HG03039 (cell line): ENCODE data around the gene PCSK1.
"Not testable (repeated sequence)": the region's sequence is repeated elsewhere in the genome, so short reads cannot be mapped to it uniquely, and the experiment has no call there.

Source experiments
- ATAC-seq: cut with Tn5 transposase; IDR thresholded peaks from one replicate; pipeline ENCODE4 v1.9.1; 2021; ENCODE audit warnings: mild to moderate bottlenecking, moderate library complexity; ENCODE audit not compliant: unreplicated experiment

PCSK1 gene

DNA sequence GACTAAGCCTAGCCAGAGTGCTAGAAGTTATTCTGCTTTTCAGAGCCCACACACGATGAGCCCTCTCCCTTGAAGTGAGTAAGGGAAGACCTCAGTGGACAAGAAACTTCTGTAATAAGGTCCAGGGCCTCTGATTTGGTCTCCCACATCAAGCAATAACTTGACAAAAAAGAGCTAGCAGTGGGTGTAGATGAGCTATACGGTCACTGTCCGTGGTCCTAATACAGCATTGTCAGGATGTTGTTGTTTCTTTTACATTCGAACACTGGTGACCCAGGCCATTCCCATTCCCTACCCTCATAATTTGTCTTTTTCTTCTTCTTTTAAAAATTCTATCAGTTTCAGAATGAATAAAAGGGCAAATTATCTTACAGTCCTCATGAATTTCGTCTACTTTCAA lies 5.2 kb downstream of the PCSK1 start:
- ATAC-seq: no peak

DNA sequence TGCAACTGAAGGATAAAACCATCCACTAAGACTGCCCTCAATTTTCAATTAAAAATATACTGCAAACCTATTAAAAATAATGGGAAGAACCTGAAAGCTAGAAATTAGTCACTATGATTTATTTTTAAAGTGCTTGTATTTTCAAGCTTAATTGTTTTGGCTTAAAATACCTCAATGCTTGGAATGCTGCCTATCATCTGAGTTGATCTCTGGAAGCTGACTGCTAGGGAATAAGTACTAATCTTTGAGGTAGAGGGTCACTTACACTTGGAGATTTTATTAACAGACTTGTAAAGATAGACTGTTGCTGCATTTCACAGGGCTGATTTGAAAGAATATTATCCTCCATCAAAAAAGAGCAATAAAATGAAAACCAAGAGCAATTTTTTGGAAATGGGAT lies 6.2 kb downstream of the PCSK1 start:
- ATAC-seq: no peak

DNA sequence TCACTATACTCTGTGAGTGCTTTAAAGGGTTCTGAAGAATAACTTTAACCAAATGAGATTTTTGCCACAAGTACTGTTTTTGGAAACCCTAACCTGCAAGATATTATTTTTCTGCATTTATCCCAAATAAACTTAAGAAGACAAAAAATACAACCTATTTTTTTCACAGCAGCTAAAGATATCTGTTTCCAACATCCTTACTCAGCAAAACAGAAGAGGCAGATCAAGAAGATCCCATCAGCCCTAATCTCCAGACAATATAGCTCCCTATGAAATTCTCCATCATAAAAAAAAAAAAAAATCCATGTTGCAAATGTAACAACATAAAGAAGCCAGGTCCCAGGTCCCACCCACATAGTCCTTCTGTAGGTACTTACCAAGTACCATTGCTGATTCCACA lies 7.6 kb downstream of the PCSK1 start:
- no peak for ATAC-seq

DNA sequence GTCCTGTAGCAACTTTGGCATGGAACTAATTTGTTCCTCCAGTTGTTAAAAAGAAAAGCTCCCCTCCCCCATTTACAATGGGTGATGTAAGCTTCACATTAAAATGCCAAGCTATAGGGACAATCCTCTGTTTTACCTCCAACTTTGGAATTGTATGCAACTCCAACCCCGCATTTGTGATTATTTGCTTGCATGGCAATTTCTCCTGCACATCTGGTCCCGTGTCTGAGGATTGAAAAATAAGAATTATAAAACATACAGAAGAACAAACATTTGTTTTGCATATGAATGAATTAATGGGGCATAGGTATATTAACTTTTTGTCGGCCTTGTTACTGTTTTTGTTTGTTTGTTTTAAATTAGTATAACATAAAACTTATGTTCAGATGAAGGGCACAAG lies 17.2 kb downstream of the PCSK1 start:
- ATAC-seq: no peak

DNA sequence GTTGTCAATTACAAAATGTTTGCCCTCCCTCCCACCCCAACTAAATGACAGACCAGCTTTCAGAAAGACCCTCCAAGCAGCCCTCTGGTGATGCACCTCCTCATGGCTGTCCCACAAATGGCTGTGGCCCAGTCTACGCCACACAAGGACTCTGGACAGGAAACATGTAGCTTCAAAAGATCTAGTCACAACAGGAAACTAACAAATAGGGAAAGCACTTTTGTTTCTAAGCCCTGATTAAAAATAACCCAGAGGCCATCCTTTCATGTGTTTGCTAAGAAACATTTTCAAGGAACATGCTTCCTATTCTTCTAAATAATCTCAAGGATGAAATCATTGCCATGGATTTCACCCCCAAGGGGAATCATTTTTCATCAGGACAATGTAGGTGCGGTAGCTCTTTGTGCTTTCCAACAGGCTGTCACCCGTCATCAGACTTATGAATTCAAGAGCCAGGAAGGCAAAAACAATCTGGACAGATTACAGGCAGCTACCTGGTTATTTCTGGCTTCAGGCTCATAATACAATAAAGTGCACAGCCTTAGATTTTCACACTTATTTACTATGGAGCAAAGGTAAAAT lies 20.1 kb downstream of the PCSK1 start:
- no peak for ATAC-seq

DNA sequence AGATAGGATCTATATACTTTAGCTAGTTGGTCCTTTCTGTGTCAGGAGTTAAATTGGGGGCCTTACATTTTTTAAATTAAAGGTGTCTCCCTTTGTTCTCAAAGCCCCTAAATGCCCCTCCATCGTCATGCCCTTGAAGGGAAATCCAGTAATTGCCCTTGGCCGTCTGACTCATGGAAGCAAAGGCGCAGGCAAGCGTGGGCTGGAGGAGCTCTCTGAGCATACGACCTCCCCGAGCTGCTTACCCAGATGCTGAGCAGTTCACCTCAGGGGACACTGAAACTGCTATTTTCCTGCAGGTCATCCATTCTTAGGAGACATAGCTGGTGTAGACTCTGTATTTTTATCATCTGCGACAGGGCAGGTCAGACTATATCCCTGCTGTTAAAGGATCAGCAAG lies 23.0 kb downstream of the PCSK1 start:
- no peak for ATAC-seq

DNA sequence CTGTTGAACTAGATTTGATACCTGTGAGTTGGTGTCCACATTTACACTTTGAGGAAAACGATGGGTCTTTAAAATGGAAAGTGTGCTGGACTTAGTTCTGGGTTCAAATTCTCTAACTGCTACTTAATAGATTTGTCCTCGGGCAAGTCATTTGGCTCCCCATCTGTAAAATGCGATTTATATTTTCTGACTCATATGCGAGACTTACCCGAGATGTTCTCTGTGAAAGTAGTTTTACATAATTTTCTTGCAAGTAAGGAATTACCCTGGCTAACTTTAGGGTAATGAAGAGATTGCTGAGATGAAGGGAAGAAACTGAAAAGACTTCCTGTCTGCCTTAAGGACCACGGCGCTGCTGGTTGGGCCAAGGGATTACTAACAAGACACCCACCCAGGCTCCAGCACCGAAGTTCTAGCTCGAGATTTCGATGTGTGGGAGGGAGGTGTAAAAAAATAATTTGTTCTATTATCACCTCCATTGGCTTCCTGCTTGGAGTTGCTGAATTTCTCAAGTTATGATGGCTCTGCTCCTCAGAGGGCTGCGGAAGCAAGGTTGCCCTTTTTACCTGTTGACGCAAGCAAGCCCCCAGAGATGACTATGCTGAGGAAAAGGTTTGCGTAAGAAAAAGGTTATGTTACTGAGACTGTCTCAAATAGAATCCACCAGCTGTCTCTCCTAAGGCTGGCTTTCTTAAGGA lies 24.1 kb downstream of the PCSK1 start:
- ATAC-seq: no peak

DNA sequence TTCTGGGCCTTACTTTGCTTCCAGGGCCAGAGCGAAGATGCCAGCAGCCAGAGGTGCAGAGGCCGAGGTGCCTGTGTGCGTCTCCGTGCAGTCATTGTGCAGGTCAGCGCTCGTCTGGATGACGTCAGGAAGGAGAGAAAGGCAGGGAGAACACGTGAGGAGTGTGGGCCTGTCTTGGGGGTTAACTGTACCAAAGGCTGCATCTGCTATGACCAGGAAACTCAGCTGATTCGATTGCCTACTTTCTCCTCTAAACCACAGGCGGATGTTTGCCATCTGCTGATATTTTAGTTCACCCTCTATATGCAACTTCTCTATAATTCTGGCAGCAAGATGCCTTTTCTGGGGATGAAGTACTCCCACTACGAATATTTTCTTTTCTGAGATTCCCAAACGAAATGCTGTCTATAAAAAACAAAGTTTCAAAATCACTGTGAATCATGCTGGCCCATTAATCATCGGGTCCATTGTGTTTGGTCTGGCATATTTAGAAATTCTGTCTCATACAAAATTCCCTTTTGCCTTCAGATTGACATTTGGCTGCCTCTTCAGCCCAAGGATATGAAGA lies 24.8 kb downstream of the PCSK1 start:
- no peak for ATAC-seq

DNA sequence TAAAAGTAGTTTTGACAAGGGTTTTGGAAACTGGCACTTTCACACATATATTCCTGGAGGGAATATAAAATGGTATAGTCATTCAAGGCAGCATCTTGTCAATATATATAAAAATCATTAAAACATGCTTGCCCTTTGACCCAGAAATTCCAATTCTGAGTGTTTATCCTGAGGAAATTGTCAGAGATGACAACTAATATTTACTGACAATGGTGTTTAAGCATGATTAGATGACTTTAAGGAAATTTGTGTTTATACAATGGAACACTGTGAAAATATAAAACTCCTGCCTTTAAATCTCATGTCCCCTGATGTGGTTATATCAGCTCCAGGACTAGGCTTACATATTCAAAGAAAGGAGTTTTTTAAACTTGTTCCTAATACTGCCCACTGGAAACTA lies 25.6 kb downstream of the PCSK1 start:
- no peak for ATAC-seq

DNA sequence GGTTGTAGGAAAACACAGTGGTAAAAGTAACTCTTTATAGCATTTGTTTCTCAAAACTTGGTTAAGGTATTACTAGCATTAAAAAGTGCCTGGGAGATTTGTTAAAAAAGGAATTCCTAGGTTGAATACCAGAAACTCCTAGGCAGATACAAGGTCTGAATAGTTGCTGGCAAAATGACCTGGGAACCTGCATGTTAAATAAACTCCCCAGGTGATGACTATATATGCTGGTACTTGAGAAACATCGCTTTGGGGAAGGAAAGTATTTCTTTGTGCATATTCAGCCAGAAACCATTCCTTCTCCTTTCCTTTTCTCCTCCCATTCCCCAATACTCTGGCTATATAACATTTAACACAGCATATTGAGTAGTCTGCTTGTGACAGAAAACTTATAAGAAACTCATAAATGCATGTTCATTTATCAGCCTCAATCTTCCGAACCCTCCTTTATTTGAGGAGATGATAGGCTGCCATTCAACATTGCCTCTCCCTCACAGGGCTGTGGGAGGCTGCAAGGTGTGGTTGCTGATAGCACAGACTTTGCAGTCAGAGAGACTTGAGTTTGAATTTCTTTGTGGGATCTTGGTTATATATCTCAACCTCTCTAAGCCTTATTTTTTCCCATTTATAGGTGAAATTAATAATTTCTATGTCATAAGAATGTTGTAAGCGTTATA lies 28.7 kb downstream of the PCSK1 start:
- ATAC-seq: no peak

DNA sequence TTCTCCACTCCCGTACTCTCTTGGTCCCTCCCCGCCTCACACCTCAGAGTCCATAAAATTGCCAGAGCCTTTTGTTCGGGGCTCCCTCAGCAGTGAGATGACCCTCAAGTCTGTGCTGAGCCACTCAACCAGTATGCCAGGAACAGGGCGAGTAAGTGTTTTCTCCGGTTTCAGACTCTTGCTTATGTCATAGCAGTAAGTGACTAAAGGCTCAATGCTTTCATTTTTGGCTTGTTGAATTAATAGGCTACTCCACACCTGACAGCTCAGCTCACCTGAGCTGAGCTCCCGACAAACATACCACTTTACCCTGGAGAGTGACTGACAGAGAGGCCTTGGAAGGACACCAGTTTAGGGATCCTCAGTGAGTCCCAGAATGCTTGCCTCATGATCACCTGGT lies 30.5 kb downstream of the PCSK1 start:
- no peak for ATAC-seq

DNA sequence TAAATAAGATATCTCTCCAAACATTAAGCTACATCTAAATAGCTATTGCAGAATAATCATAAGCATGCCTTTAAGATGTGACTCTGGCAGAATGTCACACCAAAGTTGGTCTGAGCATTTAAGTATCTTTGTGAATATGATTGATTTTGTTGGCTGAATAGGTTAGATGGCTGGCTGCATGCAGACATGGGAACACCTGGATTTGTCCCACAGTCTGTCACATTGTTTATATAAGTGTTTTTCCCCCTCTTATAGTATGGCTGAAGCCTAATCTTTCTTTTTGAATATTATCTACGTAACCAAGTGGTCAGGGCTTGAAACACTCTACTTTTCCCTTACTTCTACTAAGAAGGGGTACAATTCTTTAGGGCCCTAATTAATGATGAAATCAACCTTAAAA lies 36.2 kb downstream of the PCSK1 start:
- ATAC-seq: no peak

DNA sequence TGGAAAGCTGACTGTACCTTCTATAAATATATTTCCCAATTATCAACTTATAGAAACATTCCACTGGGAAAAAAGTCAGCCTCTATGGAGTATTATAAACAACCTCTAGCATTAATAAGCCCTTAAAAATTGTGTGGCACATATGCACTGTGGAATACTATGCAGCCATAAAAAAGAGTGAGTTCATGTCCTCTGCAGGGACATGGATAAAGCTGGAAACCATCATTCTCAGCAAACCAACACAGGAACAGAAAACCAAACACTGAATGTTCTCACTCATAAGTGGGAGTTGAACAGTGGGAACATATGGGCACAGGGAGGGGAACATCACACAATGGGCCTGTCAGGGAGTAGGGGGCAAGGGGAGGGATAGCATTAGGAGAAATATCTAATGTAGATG lies 37.8 kb downstream of the PCSK1 start:
- ATAC-seq: not testable (repeated sequence)

DNA sequence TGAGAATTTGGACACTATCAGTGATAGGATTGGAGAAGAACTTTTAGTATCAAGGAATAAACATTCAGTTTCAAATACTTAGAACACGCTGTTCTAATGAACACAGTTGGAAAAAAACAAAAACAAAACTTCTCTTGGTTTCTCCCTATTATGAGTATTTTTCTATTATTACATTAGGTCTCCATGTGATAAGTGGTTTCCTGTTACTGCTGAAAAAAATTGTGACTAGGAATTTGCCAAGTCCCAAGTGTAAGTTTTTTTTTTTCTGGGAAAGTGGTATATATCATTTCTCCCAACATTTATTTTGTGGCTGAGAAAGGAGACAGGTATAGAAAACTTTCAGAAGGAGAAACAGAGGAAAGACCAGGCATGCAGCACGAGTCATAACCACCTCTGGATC lies 41.1 kb downstream of the PCSK1 start:
- ATAC-seq: no peak

DNA sequence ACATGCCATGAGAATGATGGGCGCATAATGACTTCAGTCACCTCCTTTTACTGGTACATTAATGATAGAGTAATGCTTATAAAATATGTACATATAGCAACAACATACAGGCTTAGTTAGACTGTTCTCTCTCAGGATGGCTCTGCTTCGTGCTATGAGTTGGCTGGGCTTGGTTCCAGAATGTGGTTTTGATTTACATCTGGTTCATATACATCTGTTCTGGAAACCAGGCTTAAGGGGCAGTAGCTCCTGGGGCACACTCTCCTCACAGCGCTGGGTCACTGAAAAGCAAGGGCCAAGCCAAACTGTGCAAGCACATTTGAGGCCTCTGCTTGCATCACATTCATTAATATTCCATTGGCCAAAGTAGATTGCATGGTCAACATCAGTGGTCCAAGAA lies 44.9 kb downstream of the PCSK1 start:
- no peak for ATAC-seq

DNA sequence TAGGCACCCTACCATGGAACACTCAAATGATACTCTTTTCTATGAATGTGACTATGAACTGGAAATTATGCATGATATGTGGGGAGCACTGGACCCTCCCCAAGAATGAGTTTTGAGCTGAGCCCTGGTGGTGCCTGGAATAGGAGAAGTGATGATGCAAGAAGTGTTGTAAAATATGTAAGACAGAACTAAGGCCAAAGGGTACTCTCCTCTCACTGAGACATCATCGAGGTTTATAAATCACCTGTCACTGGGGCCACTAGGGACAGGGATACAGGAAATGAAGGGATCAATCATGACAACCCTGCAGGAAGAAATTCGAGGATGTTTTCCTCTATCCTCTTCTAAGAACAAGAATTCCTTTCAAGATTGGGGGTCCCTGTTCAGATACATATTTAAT lies 45.4 kb downstream of the PCSK1 start:
- no peak for ATAC-seq

DNA sequence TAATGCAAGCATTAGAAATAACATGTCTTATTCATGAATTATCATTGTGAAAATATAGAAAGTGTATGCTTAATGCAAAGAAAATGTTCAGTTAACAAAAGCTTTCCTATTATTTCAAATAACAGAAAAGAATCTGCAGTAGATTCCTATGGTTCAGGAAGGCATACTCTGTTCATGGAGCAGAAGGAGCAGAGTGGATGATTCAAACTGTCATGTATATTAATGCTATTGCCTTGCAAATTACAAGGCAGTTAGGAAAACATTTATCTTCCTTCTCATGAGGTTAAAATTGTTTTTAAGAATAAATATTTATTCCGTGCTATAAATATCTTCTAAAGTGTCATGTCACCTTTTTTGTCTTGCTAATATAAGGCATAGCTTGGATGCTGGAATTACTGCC lies 47.5 kb downstream of the PCSK1 start:
- no peak for ATAC-seq

DNA sequence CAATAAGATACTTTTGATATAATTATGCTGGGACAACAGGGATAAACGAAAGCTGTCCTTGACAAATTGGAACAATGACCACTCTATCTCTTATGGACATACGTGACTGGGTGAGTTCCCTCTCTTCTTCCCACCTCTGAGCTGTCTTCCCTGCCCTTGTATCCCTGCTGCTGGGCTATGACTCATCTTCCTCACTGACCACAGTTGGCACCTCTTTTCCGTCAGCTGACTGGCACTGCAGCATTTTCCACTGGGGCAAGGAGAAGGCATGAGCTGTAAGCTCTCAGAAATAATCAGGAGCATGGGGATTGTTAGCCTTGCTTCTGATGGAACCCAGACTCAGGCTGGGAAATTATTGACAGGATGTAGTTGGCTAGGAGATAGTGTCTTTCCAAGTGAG lies 48.7 kb downstream of the PCSK1 start:
- no peak for ATAC-seq

DNA sequence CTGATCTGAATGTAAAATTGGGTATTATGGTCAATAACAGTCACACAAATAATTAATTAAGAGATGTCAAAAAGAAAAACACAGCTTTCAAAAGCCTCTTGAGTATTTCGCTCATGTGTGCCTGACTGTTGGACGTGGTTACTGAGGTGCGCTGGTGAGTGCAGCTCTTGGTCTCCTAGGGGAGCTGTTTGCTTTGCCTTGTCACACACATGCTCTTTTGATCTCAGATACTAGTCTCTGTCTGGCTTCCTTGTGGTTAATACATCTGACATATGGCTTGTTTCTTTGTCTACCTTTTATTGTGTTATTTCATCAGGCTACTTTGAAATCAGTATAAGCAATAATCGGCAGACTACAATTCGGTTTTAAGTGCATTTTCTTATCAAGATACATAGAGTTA lies 51.5 kb downstream of the PCSK1 start:
- ATAC-seq: no peak

DNA sequence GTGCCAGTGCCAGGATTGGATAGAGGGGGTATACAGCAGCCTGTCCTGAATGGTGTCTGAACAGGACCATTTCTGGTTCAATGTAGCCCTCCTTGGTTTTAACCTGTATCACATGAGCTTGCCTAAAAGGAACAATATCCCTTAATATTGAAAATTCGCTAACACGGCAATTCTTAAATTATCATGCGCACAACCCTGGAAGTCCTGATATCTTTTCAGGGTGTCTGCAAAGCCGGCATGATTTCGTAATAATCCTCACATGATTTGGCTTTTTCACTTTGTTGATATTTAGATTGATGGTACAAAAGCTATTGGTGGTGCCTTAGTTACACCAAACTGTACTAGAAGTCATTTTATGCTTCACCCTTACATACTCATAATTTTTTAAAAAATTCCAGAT lies 53.2 kb downstream of the PCSK1 start:
- ATAC-seq: no peak

DNA sequence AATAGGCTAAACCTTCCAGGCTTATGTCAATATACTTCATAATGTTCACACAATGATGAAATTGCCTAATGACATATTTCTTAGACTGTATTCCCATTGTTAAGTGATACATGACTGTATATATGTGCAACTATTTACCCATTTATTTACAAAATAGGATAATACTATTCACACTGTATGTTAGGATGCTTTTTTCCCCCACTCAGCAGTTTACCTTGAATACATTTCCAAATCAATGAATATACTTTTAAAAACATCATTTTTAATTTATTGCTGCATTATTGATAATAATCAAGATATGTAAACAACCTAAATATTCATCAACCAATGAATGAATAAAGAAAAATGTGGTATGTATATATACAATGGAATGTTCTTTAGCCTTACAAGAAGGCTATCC lies 55.5 kb downstream of the PCSK1 start:
- no peak for ATAC-seq

DNA sequence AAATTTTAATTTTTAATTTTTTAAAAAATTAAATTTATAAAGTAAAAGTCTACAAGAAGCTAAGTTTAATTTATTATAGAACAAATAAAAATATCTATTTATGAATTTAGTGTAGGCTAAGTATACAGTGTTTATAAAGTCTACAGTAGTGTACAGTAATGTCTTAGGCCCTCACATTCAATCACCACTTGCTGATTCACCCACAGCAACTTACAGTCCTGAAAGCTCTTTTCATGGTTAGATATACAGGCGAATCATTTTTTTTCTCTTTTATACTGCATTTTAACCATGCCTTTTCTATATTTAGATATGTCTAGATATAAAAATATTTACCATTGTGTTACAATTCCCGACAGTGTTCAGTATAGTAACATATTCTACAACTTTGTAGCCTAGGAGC lies 55.9 kb downstream of the PCSK1 start:
- ATAC-seq: no peak
